Measurements from ENCODE around the gene GSTO1.

- TF ChIP-seq CTCF (optimal IDR thresholded peaks at IDR 0.05 in 1 of 3, IDR thresholded peaks at IDR 0.05 in 1 of 3, conservative IDR thresholded peaks at IDR 0.05 in 1 of 3; ENCODE audit: extremely low read depth in 1 of 3, insufficient read depth in 2 of 3, low read length in 3 of 3) = no peak
- no peak for TF ChIP-seq EZH2 (IDR thresholded peaks at IDR 0.05; ENCODE audit: low read length)
These were observed 2.3 kb upstream of the GSTO1 start for GRCh38 chr10:104252368-104252767.
